ENCODE data around the gene HS6ST1. TPM values are rescaled to one million over a fixed set of nuclear protein-coding genes. Genes with fewer than 3 reads are reported as not detected.

The HS6ST1 gene
- total and polyA plus RNA-seq, 4 experiments from 2014 or later, result 1.2 to 13.3 (median 8.4) TPM

DNA sequence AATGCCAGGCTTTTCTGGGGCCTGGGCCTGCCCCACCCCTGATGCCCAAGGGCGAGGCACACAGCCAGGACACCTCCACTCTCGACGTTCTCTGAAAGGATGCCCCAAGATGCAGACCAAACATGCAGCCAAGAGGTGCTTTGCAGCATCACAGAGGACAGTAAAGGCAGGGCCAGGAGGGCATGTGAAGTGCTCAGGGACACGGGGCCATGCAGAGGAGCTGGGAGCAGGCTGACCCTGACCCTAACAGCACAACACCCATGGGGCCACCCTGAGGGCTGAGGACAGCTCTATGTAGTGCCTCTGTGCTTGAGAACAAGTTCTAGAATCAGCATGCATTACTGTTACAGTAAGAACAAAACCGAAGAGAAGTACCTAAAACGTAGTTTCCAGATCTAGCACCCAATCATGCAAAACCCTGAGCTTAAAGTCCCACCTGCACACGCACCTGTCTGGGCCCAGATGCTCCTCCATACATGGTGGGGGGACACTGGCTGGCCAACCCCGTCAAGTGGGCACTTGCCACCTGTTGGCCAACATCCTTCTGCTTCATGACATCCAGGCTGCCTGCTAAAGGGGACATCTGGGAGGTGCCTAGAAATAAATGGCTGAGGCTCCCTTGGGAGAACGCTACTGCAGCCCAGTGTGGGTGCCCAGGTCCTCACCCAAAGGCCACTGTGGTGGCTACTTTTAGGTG, 15.4 kb downstream of the HS6ST1 start:
- no peak for DNase-seq
- Mint-ChIP-seq H3K9me3 (peaks cover 0 to 3% (median 0%) of the 10 kb centered on the region in 8 donors), H3K36me3 (peaks cover 2 to 4% of the 10 kb centered on the region in 2 donors), H3K27me3 (no peaks in the 10 kb centered on the region), H3K27ac (no peak overlapping the region), H3K4me1 (peaks cover 5 to 14% (median 8%) of the 10 kb centered on the region in 4 donors), H3K4me3 (no peak overlapping the region)
- ChIA-PET CTCF (ENCODE audit: partially characterized antibody) (no interaction called here), POLR2A (ENCODE audit: partially characterized antibody) (no interaction called here)
- no peaks in the 10 kb centered on the region for H3K36me3 ChIP-seq (ENCODE audit: insufficient read depth, low read length)
- H3K4me1 ChIP-seq (ENCODE audit: insufficient read depth, low read length), result no peaks in the 10 kb centered on the region
- intact Hi-C loops (cut with micrococcal nuclease), result no loop called here
- H3K27me3 ChIP-seq (ENCODE audit: insufficient read depth, low read length), result no peaks in the 10 kb centered on the region
- no peaks in the 10 kb centered on the region for H3K9me3 ChIP-seq (ENCODE audit: control insufficient read depth in 1 of 2, low read length in 2 of 2)
- H3K4me3 ChIP-seq (ENCODE audit: low read length in 2 of 2), result no peak overlapping the region
- no peak overlapping the region for H3K27ac ChIP-seq (ENCODE audit: low read depth, low read length)

DNA sequence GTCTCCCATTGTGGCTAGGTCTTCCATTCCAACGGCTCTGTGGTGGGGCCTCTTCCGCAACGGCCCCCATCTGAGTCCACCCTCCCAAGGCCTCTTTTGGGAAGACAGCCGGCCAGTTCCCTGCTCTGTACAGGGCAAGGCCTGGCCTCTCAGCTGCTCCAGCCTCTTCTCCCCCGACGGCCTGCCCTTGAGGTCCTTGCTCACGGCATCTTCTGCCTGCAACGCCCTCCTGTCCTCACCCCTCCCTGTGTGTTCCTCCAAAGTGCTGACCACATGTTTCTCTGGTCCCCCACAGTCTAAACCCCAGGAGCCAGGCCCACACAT, 16.0 kb downstream of the HS6ST1 start:
- intact Hi-C loops (cut with micrococcal nuclease), result no loop called here
- Histone ChIP-seq H3K9me3 (ENCODE audit: control insufficient read depth in 1 of 2, low read length in 2 of 2) (no peaks in the 10 kb centered on the region), H3K27ac (ENCODE audit: low read depth, low read length) (no peak overlapping the region), H3K4me3 (ENCODE audit: low read length in 2 of 2) (no peak overlapping the region), H3K36me3 (ENCODE audit: insufficient read depth, low read length) (no peaks in the 10 kb centered on the region), H3K4me1 (ENCODE audit: insufficient read depth, low read length) (no peaks in the 10 kb centered on the region), H3K27me3 (ENCODE audit: insufficient read depth, low read length) (no peaks in the 10 kb centered on the region)
- ChIA-PET POLR2A (ENCODE audit: partially characterized antibody) (interaction anchor here (0.7 kb wide), 1 partner anchor 25 kb away, joined by 3 read pairs; no protein-coding TSS in a partner anchor), CTCF (ENCODE audit: partially characterized antibody) (interaction anchor here (1.0 kb wide), 1 partner anchor 20 kb away, joined by 3 read pairs; no protein-coding TSS in a partner anchor)
- H3K27me3 Mint-ChIP-seq, result no peaks in the 10 kb centered on the region
- H3K4me3 Mint-ChIP-seq, result no peak overlapping the region
- peak in 1 of 5 donors; percentile 36 for DNase-seq
- H3K9me3 Mint-ChIP-seq, result peaks cover 0 to 4% (median 0%) of the 10 kb centered on the region in 8 donors
- H3K36me3 Mint-ChIP-seq, result peaks cover 2 to 4% of the 10 kb centered on the region in 2 donors
- peaks cover 5 to 12% (median 8%) of the 10 kb centered on the region in 4 donors for H3K4me1 Mint-ChIP-seq
- H3K27ac Mint-ChIP-seq, result no peak overlapping the region

DNA sequence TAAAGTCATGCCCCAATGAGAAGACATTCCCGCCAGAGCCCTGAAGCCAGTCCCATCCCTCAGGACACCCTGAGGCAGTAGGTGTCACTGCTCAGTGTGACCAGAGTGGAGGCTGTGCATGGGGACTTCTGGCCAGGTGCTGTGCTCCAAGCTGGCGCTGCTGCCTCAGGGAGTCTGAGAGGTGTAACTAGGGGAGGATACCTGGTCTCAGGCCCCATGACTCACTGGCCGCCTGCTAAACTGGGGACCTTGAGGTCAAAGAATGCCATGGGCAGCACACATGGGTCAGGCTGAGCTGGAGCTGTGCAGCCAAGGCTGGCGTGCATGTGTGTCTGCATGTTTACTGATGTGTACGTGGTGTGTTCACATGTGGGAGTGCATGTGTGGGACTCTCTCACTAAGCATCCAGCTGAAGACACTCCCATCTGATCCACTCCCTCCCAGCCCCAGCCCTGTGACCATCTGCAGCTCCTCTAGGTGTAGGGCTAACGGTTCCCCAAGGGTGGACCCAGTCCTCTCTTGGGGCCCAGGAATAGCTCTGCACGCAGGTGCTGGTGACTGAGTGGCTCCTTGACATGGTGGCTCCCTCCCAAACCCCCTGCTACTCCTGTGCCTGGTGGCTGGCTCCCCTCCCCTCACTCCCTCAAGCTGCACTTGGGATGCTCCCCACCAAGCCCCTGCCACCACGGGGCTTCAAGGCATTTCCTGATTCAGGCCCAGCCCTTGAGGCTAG, 16.5 kb downstream of the HS6ST1 start:
- Histone ChIP-seq H3K36me3 (ENCODE audit: insufficient read depth, low read length) (no peaks in the 10 kb centered on the region), H3K4me1 (ENCODE audit: insufficient read depth, low read length) (no peaks in the 10 kb centered on the region), H3K4me3 (ENCODE audit: low read length in 2 of 2) (no peak overlapping the region), H3K27ac (ENCODE audit: low read depth, low read length) (no peak overlapping the region), H3K27me3 (ENCODE audit: insufficient read depth, low read length) (no peaks in the 10 kb centered on the region), H3K9me3 (ENCODE audit: control insufficient read depth in 1 of 2, low read length in 2 of 2) (no peaks in the 10 kb centered on the region)
- POLR2A ChIA-PET (ENCODE audit: partially characterized antibody), result interaction anchor here (0.7 kb wide), 1 partner anchor 25 kb away, joined by 3 read pairs; no protein-coding TSS in a partner anchor
- peaks cover 0 to 4% (median 0%) of the 10 kb centered on the region in 8 donors for H3K9me3 Mint-ChIP-seq
- H3K4me3 Mint-ChIP-seq, result no peak overlapping the region
- CTCF ChIA-PET (ENCODE audit: partially characterized antibody), result interaction anchor here (1.0 to 1.7 kb wide), 2 partner anchors 19 to 21 kb away, joined by 3 to 4 read pairs; no protein-coding TSS in a partner anchor
- H3K27ac Mint-ChIP-seq, result no peak overlapping the region
- H3K36me3 Mint-ChIP-seq, result peaks cover 0 to 4% of the 10 kb centered on the region in 2 donors
- intact Hi-C loops (cut with micrococcal nuclease), result no loop called here
- H3K4me1 Mint-ChIP-seq, result peaks cover 5 to 10% (median 7%) of the 10 kb centered on the region in 4 donors
- no peak for DNase-seq
- no peaks in the 10 kb centered on the region for H3K27me3 Mint-ChIP-seq

DNA sequence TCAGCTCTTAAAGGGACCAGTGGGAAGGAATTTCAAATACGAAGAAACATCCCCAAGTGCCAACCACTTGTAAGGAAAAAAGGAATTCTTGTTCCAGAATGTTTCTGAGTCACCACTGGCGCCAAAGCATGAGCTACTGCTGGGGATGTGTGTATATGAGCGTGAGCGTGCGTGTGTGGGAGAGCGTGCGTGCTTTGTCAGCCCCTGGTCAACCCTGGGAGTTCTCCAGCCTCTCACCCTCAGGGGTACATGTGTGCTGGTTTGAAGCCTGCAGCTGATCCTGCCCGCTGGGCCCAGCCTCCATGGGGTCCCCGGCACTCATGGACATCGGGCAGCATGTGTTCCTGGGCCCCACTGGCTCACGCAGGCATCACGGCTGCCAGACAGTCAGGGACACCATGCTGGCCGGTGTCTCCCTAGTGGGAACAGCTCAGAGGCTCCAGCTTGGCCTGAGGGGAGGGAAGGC, 17.1 kb downstream of the HS6ST1 start:
- DNase-seq, result no peak
- H3K9me3 Mint-ChIP-seq, result peaks cover 0 to 5% (median 0%) of the 10 kb centered on the region in 8 donors
- ChIA-PET CTCF (ENCODE audit: partially characterized antibody) (interaction anchor here (1.7 kb wide), 1 partner anchor 20 kb away, joined by 4 read pairs; no protein-coding TSS in a partner anchor), POLR2A (ENCODE audit: partially characterized antibody) (no interaction called here)
- peaks cover 0 to 4% of the 10 kb centered on the region in 2 donors for H3K36me3 Mint-ChIP-seq
- no peak overlapping the region for H3K27ac Mint-ChIP-seq
- H3K9me3 ChIP-seq (ENCODE audit: control insufficient read depth in 1 of 2, low read length in 2 of 2), result no peaks in the 10 kb centered on the region
- H3K27me3 ChIP-seq (ENCODE audit: insufficient read depth, low read length), result no peaks in the 10 kb centered on the region
- no peaks in the 10 kb centered on the region for H3K27me3 Mint-ChIP-seq
- intact Hi-C loops (cut with micrococcal nuclease), result no loop called here
- H3K27ac ChIP-seq (ENCODE audit: low read depth, low read length), result no peak overlapping the region
- H3K4me3 Mint-ChIP-seq, result no peak overlapping the region
- H3K36me3 ChIP-seq (ENCODE audit: insufficient read depth, low read length), result no peaks in the 10 kb centered on the region
- H3K4me1 Mint-ChIP-seq, result peaks cover 5 to 10% (median 7%) of the 10 kb centered on the region in 4 donors
- no peaks in the 10 kb centered on the region for H3K4me1 ChIP-seq (ENCODE audit: insufficient read depth, low read length)
- H3K4me3 ChIP-seq (ENCODE audit: low read length in 2 of 2), result no peak overlapping the region

DNA sequence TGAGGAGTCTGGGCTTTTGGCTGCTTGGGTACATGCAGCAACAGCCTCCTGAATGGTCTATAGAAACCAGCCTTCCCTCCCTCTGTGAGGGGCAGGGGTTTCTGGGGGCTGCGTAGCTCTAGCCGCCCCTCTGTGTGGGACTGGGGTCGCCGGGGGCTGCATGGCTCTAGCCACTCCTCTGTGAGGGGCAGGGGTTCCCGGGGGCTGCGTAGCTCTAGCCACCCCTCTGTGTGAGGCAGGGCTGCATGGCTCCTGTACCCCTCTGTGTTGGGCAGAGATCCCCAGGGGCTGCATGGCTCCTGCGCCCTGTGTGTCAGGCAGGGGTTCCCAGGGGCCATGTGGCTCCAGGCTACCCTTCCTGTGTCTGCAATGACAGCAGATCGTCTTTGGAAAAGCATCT, 17.6 kb downstream of the HS6ST1 start:
- peaks cover 0 to 5% (median 0%) of the 10 kb centered on the region in 8 donors for H3K9me3 Mint-ChIP-seq
- no peak for DNase-seq
- ChIA-PET CTCF (ENCODE audit: partially characterized antibody) (interaction anchor here (1.7 kb wide), 1 partner anchor 20 kb away, joined by 4 read pairs; no protein-coding TSS in a partner anchor), POLR2A (ENCODE audit: partially characterized antibody) (no interaction called here)
- Histone ChIP-seq H3K27me3 (ENCODE audit: insufficient read depth, low read length) (no peaks in the 10 kb centered on the region), H3K36me3 (ENCODE audit: insufficient read depth, low read length) (no peaks in the 10 kb centered on the region), H3K4me1 (ENCODE audit: insufficient read depth, low read length) (no peaks in the 10 kb centered on the region), H3K4me3 (ENCODE audit: low read length in 2 of 2) (no peak overlapping the region), H3K9me3 (ENCODE audit: control insufficient read depth in 1 of 2, low read length in 2 of 2) (no peaks in the 10 kb centered on the region), H3K27ac (ENCODE audit: low read depth, low read length) (no peak overlapping the region)
- peaks cover 0 to 4% of the 10 kb centered on the region in 2 donors for H3K36me3 Mint-ChIP-seq
- H3K4me3 Mint-ChIP-seq, result no peak overlapping the region
- H3K4me1 Mint-ChIP-seq, result peaks cover 5 to 10% (median 5%) of the 10 kb centered on the region in 4 donors
- no peaks in the 10 kb centered on the region for H3K27me3 Mint-ChIP-seq
- intact Hi-C loops (cut with micrococcal nuclease), result no loop called here
- no peak overlapping the region for H3K27ac Mint-ChIP-seq

DNA sequence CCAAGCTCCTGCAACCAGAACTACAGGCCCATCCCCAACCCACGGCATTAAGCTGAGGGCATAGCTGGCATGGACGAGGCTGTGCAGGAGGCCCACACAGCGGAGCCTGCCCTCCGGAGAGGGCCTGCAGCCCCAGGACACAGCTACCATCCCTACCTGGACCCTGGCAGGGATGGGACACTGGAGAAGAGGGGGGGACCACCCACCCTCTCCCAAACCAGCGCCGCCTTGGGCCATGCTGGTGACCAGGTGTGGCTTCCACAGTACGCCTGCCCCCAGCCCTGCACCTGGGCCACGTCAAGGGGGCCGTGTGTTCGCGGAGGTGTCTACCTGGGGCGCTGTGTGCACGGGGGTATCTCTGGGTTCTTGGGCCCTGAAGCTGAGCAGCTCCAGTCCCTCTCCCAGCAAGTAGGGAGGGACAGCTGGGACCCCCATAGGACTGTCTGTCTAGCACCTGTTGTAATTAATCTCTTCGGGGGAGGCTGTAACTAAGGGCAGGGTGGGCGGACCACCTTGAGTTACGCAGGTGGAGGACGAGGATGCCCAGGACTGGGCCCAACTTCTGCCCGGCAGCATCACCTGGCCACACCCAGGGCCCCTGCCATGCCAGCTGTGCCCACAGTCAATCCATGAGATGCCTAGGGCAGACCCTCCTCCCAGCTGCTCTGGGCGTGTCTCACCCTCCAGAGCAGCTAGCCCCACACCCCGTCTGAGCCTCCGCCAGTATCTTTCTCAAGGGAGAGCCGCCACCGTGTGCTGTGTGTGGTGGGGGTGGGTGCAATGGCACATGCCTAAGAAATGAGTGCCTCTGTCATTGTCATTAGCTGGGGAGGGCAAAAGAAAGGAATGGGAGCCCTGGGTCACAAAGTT, 18.3 kb downstream of the HS6ST1 start:
- peak in 1 of 5 donors; percentile 28 for DNase-seq
- Histone ChIP-seq H3K27ac (ENCODE audit: low read depth, low read length) (no peak overlapping the region), H3K9me3 (ENCODE audit: control insufficient read depth in 1 of 2, low read length in 2 of 2) (no peaks in the 10 kb centered on the region), H3K4me3 (ENCODE audit: low read length in 2 of 2) (no peak overlapping the region), H3K4me1 (ENCODE audit: insufficient read depth, low read length) (no peaks in the 10 kb centered on the region), H3K36me3 (ENCODE audit: insufficient read depth, low read length) (no peaks in the 10 kb centered on the region), H3K27me3 (ENCODE audit: insufficient read depth, low read length) (no peaks in the 10 kb centered on the region)
- Mint-ChIP-seq H3K27ac (no peak overlapping the region), H3K4me1 (peaks cover 5 to 10% (median 6%) of the 10 kb centered on the region in 4 donors), H3K4me3 (no peak overlapping the region), H3K9me3 (peaks cover 0 to 5% (median 0%) of the 10 kb centered on the region in 8 donors), H3K27me3 (no peaks in the 10 kb centered on the region), H3K36me3 (peaks cover 0 to 4% of the 10 kb centered on the region in 2 donors)
- CTCF ChIA-PET (ENCODE audit: partially characterized antibody), result interaction anchor here (1.7 kb wide), 1 partner anchor 21 kb away, joined by 4 read pairs; no protein-coding TSS in a partner anchor
- intact Hi-C loops (cut with micrococcal nuclease), result no loop called here
- POLR2A ChIA-PET (ENCODE audit: partially characterized antibody), result no interaction called here
